MM.1S (cell line): ENCODE results near the gene SFXN4.

Source experiments
- DNase-seq: peaks from one replicate; pipeline ENCODE4 v3.0.0-alpha.2; 2015
- H2AFZ ChIP-seq: fragments of 300-600 bp; sonication (generic); 2 replicates; pipeline ENCODE4 v1.6.0; 2016; ENCODE audit warnings: antibody characterized with exemption, low read length
- H3F3A ChIP-seq: fragments of 300-600 bp; sonication (generic); 2 replicates; pipeline ENCODE4 v1.6.1; 2016; ENCODE audit warnings: mild to moderate bottlenecking, antibody characterized with exemption, low read length, moderate library complexity, mixed read lengths; ENCODE audit not compliant: insufficient read depth
- H3K27ac ChIP-seq: fragments of 300-600 bp; sonication (generic); 2 replicates; pipeline ENCODE4 v1.5.1; 2016; ENCODE audit warnings: mild to moderate bottlenecking, low read length
- H3K27me3 ChIP-seq: fragments of 300-600 bp; sonication (generic); replicated peaks from 2 replicates; pipeline ENCODE4 v1.6.0; 2016; ENCODE audit warnings: low read length; ENCODE audit not compliant: insufficient read depth
- H3K36me3 ChIP-seq: fragments of 300-600 bp; sonication (generic); replicated peaks from 2 replicates; pipeline ENCODE4 v1.6.1; 2016; ENCODE audit warnings: mild to moderate bottlenecking, low read length, mixed read lengths; ENCODE audit not compliant: insufficient read depth
- H3K4me1 ChIP-seq: fragments of 300-600 bp; sonication (generic); 2 replicates; pipeline ENCODE4 v1.6.1; 2016; ENCODE audit warnings: low read length, mixed read lengths
- H3K4me2 ChIP-seq: fragments of 300-600 bp; sonication (generic); 2 replicates; pipeline ENCODE4 v1.6.0; 2016; ENCODE audit warnings: low read depth, low read length
- H3K4me3 ChIP-seq: fragments of 300-600 bp; sonication (generic); 2 replicates; pipeline ENCODE4 v1.5.1; 2016; ENCODE audit warnings: low read length, mixed read lengths
- H3K79me2 ChIP-seq: fragments of 300-600 bp; sonication (generic); 2 replicates; pipeline ENCODE4 v1.6.1; 2016; ENCODE audit warnings: mixed run types, low read length, mixed read lengths
- H3K9ac ChIP-seq: fragments of 300-600 bp; sonication (generic); 2 replicates; pipeline ENCODE4 v1.6.1; 2016; ENCODE audit warnings: low read length, mixed read lengths
- H3K9me2 ChIP-seq: fragments of 300-600 bp; sonication (generic); replicated peaks from 2 replicates; pipeline ENCODE4 v1.6.1; 2016; ENCODE audit warnings: mild to moderate bottlenecking, low read length, mixed read lengths; ENCODE audit not compliant: insufficient read depth
- H3K9me3 ChIP-seq: fragments of 300-600 bp; sonication (generic); replicated peaks from 2 replicates; pipeline ENCODE4 v1.6.1; 2016; ENCODE audit warnings: mild to moderate bottlenecking, low read length, mixed read lengths; ENCODE audit not compliant: insufficient read depth
- H4K20me1 ChIP-seq: fragments of 300-600 bp; sonication (generic); 2 replicates; pipeline ENCODE4 v1.6.1; 2016; ENCODE audit warnings: mild to moderate bottlenecking, low read length, moderate library complexity, mixed read lengths; ENCODE audit not compliant: insufficient read depth
- CTCF ChIP-seq: fragments of 300-600 bp; sonication (generic); IDR thresholded peaks from 2 replicates; pipeline ENCODE4 v1.5.1; 2016; ENCODE audit warnings: antibody characterized with exemption, low read length, mixed read lengths
- EZH2 ChIP-seq: fragments of 300-600 bp; sonication (generic); optimal IDR thresholded peaks from 2 replicates; pipeline ENCODE3; 2017; ENCODE audit warnings: low read depth, mild to moderate bottlenecking, antibody characterized with exemption, low read length, mixed read lengths
- EZH2phosphoT487 ChIP-seq: fragments of 300-600 bp; sonication (generic); IDR thresholded peaks from 2 replicates; pipeline ENCODE4 v1.6.1; 2018; ENCODE audit warnings: antibody characterized with exemption, low read length

SFXN4 gene

GRCh38 chr10:119197921-119198320 is 32.4 kb upstream of the SFXN4 start:
- no peak overlapping the region for H2AFZ ChIP-seq

GRCh38 chr10:119191881-119192280 is 26.4 kb upstream of the SFXN4 start:
- H3K9ac ChIP-seq, result no peak overlapping the region
- H4K20me1 ChIP-seq, result no peaks in the 10 kb centered on the region
- DNase-seq, result no peak
- no peaks in the 10 kb centered on the region for H3K36me3 ChIP-seq
- H2AFZ ChIP-seq, result no peak overlapping the region
- H3K27ac ChIP-seq, result no peak overlapping the region
- H3K9me2 ChIP-seq, result no peaks in the 10 kb centered on the region
- TF ChIP-seq EZH2, result no peak
- no peak for TF ChIP-seq EZH2phosphoT487
- no peak for TF ChIP-seq CTCF
- H3K4me3 ChIP-seq, result no peak overlapping the region
- no peak overlapping the region for H3K4me2 ChIP-seq
- no peaks in the 10 kb centered on the region for H3K27me3 ChIP-seq
- H3K4me1 ChIP-seq, result peaks cover 9% of the 10 kb centered on the region
- no peaks in the 10 kb centered on the region for H3K9me3 ChIP-seq
- no peaks in the 10 kb centered on the region for H3K79me2 ChIP-seq
- H3F3A ChIP-seq, result no peaks in the 10 kb centered on the region

More at GRCh38 chr10:119197921-119198320, 32.4 kb upstream of the SFXN4 start:
- no peak for DNase-seq
- Histone ChIP-seq H3K4me3 (no peak overlapping the region), H3K79me2 (no peaks in the 10 kb centered on the region), H3K36me3 (no peaks in the 10 kb centered on the region), H3K4me1 (no peaks in the 10 kb centered on the region), H3K9ac (no peak overlapping the region), H3K9me2 (no peaks in the 10 kb centered on the region), H3F3A (no peaks in the 10 kb centered on the region), H4K20me1 (no peaks in the 10 kb centered on the region), H3K27ac (no peak overlapping the region), H3K27me3 (no peaks in the 10 kb centered on the region), H3K9me3 (no peaks in the 10 kb centered on the region), H3K4me2 (no peak overlapping the region)
- TF ChIP-seq EZH2phosphoT487 (no peak), CTCF (no peak), EZH2 (no peak)

GRCh38 chr10:119190954-119191785 is 25.7 kb upstream of the SFXN4 start:
- H3K27ac ChIP-seq, result no peak overlapping the region
- H3K36me3 ChIP-seq, result no peaks in the 10 kb centered on the region
- TF ChIP-seq EZH2phosphoT487 (no peak), CTCF (no peak), EZH2 (no peak)
- DNase-seq, result no peak
- no peaks in the 10 kb centered on the region for H3K9me2 ChIP-seq
- peaks cover 9% of the 10 kb centered on the region for H3K4me1 ChIP-seq
- no peaks in the 10 kb centered on the region for H3F3A ChIP-seq
- no peak overlapping the region for H3K4me2 ChIP-seq
- H3K79me2 ChIP-seq, result no peaks in the 10 kb centered on the region
- no peak overlapping the region for H2AFZ ChIP-seq
- H3K9ac ChIP-seq, result no peak overlapping the region
- H4K20me1 ChIP-seq, result no peaks in the 10 kb centered on the region
- H3K27me3 ChIP-seq, result no peaks in the 10 kb centered on the region
- H3K9me3 ChIP-seq, result no peaks in the 10 kb centered on the region
- H3K4me3 ChIP-seq, result no peak overlapping the region
